Esophagus muscularis mucosa (tissue), 4 donors: ENCODE measurements around the gene CARM1. TPM values are rescaled to one million over a fixed set of nuclear protein-coding genes. Genes with fewer than 3 reads are reported as not detected.

Experiments used
- DNase-seq: peaks from one replicate; pipeline ENCODE4 v3.0.0-alpha.2; 2017; ENCODE audit errors: extremely low spot score
- H3K27ac ChIP-seq, 4 donors: fragments of 200-600 bp; sonication (generic); replicated peaks in 1 of 4; 1 replicate in 3 of 4; 2 replicates in 1 of 4; pipeline ENCODE4 v1.5.1; 2016 to 2019; ENCODE audit warnings: mild to moderate bottlenecking in 1 of 4
- H3K27me3 ChIP-seq, 4 donors: fragments of 200-600 bp; sonication (generic); one replicate each; pipeline versions ENCODE4 v1.5.1 to v1.6.0; 2016 to 2019
- H3K36me3 ChIP-seq, 4 donors: fragments of 200-600 bp; sonication (generic); one replicate each; pipeline ENCODE4 v1.5.1; 2016 to 2019
- H3K4me1 ChIP-seq, 4 donors: fragments of 200-600 bp; sonication (generic); one replicate each; pipeline ENCODE4 v1.5.1; 2016 to 2019
- H3K4me3 ChIP-seq, 4 donors: fragments of 200-600 bp; sonication (generic); 1 replicate in 2 of 4; 2 replicates in 2 of 4; pipeline ENCODE4 v1.5.1; 2016 to 2019; ENCODE audit warnings: mild to moderate bottlenecking in 4 of 4, moderate library complexity in 1 of 4
- H3K9me3 ChIP-seq, 4 donors: fragments of 200-600 bp; sonication (generic); 1 replicate in 3 of 4; 2 replicates in 1 of 4; pipeline ENCODE4 v1.5.1; 2016 to 2019
- CTCF ChIP-seq, 3 experiments: fragments of 200-600 bp in 2 of 3; fragments of 450-650 bp in 1 of 3; sonication (generic) in 2 of 3; IDR thresholded peaks; one replicate each; pipeline ENCODE4 v1.5.1; 2017 to 2019; ENCODE audit warnings: antibody characterized with exemption in 3 of 3, mild to moderate bottlenecking in 2 of 3, moderate library complexity in 1 of 3
- EP300 ChIP-seq: sonication (generic); formaldehyde crosslinking; IDR thresholded peaks from one replicate; pipeline ENCODE4 v1.6.1; 2017; ENCODE audit warnings: antibody characterized with exemption
- POLR2A ChIP-seq: fragments of 450-650 bp; IDR thresholded peaks from one replicate; pipeline ENCODE4 v1.6.1; 2017; ENCODE audit warnings: antibody characterized with exemption, moderate library complexity, mild to moderate bottlenecking, low read depth
- POLR2AphosphoS5 ChIP-seq, 2 donors: sonication (generic); formaldehyde crosslinking; IDR thresholded peaks; one replicate each; pipeline ENCODE4 v1.6.1; 2017; ENCODE audit warnings: antibody characterized with exemption in 2 of 2
- WGBS: methylation state at CpG from one replicate; pipeline ENCODE4 v1.1.5; 2018; 5-methylcytosine and 5-hydroxymethylcytosine counted together
- intact Hi-C: fragments of 100-400 bp; cut with DNase I; formaldehyde crosslinking; loops from one replicate; pipeline ENCODE4 v1.15.1; 2023
- total RNA-seq, 4 donors: library from RNA; depleted of rRNA; stranded (reverse); fragments of >200 nt; gene quantifications; one replicate each; pipeline versions ENCODE4 v1.1.0 to v1.2.1, GENCODE V29; 2016

Gene CARM1
- total RNA-seq, 4 donors from 2014 or later: 24.9 to 43.5 (median 30.6) TPM

- H3K27ac ChIP-seq: peak overlapping the region; percentile 88 to 92 (median 90)
- intact Hi-C loops: loop anchor here (5.0 kb wide), 1 partner anchor 56 kb away; the partner anchor contains the start of gene CARM1
- DNase-seq: no peak
- no peaks in the 10 kb centered on the region for H3K9me3 ChIP-seq
- no peaks in the 10 kb centered on the region for H3K27me3 ChIP-seq
- peaks cover 26 to 42% (median 34%) of the 10 kb centered on the region in 4 donors for H3K4me1 ChIP-seq
- TF ChIP-seq EP300 (no peak), POLR2A (no peak), CTCF (IDR thresholded peaks at IDR 0.05) (no peak), POLR2AphosphoS5 (IDR thresholded peaks at IDR 0.05) (no peak)
- 36% methylated on average over 7 of the region's 47 CpGs for WGBS
- H3K4me3 ChIP-seq: peak overlapping the region; percentile 93 to 100 (median 98)
- H3K36me3 ChIP-seq: peaks cover 10 to 54% (median 41%) of the 10 kb centered on the region in 4 donors
Observed at GRCh38 chr19:10927730-10928562, 56.6 kb downstream of the CARM1 start.

GRCh38 chr19:10928563-10929401 is 57.4 kb downstream of the CARM1 start, which contains the start of the genes TIMM29 and YIPF2:
Gene TIMM29 (plus strand): TSS chr19:10928811. CDS start chr19:10928823, 12 bp downstream.
Gene YIPF2 (minus strand): TSS chr19:10928639. CDS start chr19:10928410, 229 bp downstream.
- Histone ChIP-seq H3K4me3 (peak within 1 kb of the TSS; percentile 93 to 100 (median 98)), H3K9me3 (no peaks in the 10 kb centered on the region), H3K4me1 (peaks cover 26 to 42% (median 34%) of the 10 kb centered on the region in 4 donors), H3K27ac (peak within 1 kb of the TSS; percentile 88 to 92 (median 90)), H3K36me3 (peaks cover 2 to 52% (median 39%) of the 10 kb centered on the region in 4 donors), H3K27me3 (no peaks in the 10 kb centered on the region)
- peak in 1 of 3 experiments; percentile 40 for TF ChIP-seq CTCF (IDR thresholded peaks at IDR 0.05)
- TF ChIP-seq POLR2AphosphoS5 (IDR thresholded peaks at IDR 0.05): peak; percentile 82 to 93
- no peak for TF ChIP-seq POLR2A
- peak; percentile 98 for DNase-seq
- intact Hi-C loops: loop anchor here (5.0 kb wide), 1 partner anchor 56 kb away; the partner anchor contains the start of gene CARM1
- WGBS: 0% methylated on average over 22 of the region's 96 CpGs

- no peak for TF ChIP-seq POLR2AphosphoS5 (IDR thresholded peaks at IDR 0.05)
- peak overlapping the region; percentile 88 to 92 (median 90) for H3K27ac ChIP-seq
- peaks cover 26 to 42% (median 34%) of the 10 kb centered on the region in 4 donors for H3K4me1 ChIP-seq
- H3K27me3 ChIP-seq: no peaks in the 10 kb centered on the region
- 0% methylated on average over 13 of the region's 27 CpGs for WGBS
- DNase-seq: no peak
- H3K4me3 ChIP-seq: peak overlapping the region; percentile 93 to 100 (median 98)
- intact Hi-C loops: loop anchor here (5.0 kb wide), 1 partner anchor 57 kb away; the partner anchor contains the start of gene CARM1
- H3K9me3 ChIP-seq: no peaks in the 10 kb centered on the region
- peaks cover 0 to 46% (median 33%) of the 10 kb centered on the region in 4 donors for H3K36me3 ChIP-seq
Observed at GRCh38 chr19:10929402-10929794, 58.0 kb downstream of the CARM1 start.

GRCh38 chr19:10935371-10936059 is 64.2 kb downstream of the CARM1 start:
- peaks cover 4 to 23% (median 16%) of the 10 kb centered on the region in 4 donors for H3K4me1 ChIP-seq
- peaks cover 0 to 26% (median 21%) of the 10 kb centered on the region in 4 donors for H3K36me3 ChIP-seq
- no peak overlapping the region for H3K27ac ChIP-seq
- DNase-seq: no peak
- intact Hi-C loops: loop anchor here (10.0 kb wide), 2 partner anchors 99 to 199 kb away; no protein-coding TSS in a partner anchor
- no peak for TF ChIP-seq POLR2A
- no peak for TF ChIP-seq CTCF (IDR thresholded peaks at IDR 0.05)
- no peak for TF ChIP-seq EP300
- TF ChIP-seq POLR2AphosphoS5 (IDR thresholded peaks at IDR 0.05): no peak
- 92% methylated on average over 7 of the region's 9 CpGs for WGBS
- no peaks in the 10 kb centered on the region for H3K27me3 ChIP-seq
- H3K4me3 ChIP-seq: no peak overlapping the region
- no peaks in the 10 kb centered on the region for H3K9me3 ChIP-seq
